Kidney glomerular epithelial cell (primary cell): ENCODE measurements around the gene GPX4.
"Not testable (repeated sequence)": the region's sequence is repeated elsewhere in the genome, so short reads cannot be mapped to it uniquely, and the experiment has no call there.

Experiments used
- DNase-seq: peaks from one replicate; lab custom pipeline; 2025; lab: John Stamatoyannopoulos, UW

GPX4 gene

DNA sequence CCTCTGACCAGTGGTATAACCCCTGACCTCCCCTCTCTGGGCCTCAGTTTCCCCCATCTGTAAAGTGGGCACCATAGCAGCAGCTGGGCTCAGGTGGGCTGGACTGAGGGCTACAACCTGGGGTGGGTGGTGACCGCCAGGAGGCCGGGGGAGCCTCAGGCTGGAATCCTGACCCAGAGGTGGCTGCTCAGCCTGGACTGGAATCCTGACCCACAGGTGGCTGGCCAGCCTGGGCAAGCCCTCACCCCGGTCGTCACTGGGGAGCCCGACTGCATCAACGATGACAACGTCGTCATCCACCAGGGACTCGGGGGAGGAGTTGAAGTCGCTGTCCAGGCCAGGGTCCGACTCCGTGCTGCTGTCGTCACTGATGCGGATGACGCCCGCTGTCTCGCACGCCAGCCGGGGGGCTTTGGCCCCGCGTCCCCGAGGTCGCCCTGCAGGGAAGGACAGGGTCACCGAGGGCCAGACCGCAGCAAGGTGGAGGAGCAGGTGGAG, 10.2 kb downstream of the GPX4 start:
- DNase-seq = no peak

DNA sequence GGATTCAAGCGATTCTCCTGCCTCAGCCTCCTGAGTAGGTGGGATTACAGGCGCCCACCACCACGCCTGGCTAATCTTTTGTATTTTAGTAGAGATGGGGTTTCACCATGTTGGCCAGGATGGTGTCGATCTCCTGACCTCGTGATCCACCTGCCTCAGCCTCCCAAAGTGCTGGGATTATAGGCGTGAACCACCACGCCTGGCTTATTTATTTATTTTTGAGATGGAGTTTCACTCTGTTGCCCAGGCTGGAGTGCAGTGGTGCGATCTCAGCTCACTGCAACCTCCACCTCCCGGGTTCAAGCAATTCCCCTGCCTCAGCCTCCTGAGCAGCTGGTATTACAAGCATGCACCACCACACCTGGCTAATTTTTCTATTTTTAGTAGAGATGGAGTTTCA, 10.9 kb downstream of the GPX4 start:
- DNase-seq = not testable (repeated sequence)

DNA sequence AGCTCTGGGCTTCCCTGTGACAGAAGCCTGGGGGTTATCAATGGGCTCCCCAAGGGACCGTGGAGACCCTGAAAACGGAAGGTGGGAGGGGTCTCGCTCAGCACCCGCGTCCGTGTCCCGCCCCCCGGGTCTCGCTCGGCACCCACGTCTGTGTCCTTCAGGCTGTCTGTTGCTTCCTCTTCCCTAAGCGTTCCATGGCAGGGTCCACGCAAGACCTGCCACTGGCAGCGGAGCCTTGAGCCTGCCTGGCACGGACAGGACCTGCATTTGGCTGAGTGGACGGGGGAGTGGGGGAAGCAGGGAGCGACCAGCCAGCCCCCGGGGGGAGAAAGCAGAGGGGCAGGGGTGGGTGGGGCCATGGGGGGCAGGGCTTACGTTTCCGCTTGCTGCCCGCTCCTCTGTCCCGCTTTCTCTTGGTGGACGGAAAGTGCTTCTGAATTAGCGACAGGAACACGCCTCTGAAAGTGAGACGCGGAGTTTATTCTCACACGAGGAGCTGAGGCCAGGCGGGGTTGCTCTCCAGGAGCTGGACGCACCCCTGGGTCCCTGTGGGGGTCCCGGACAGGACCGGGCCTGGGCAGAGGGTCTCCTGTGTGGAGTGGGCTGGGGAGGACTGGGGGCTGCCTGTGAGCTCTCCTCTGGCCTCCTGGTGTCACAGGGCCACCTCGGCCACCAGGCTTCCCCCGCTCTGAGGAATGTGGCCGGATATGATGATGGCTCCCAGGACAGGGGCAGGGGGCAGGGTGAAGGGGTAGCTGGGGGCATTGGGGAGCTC, 12.0 kb downstream of the GPX4 start:
- DNase-seq = no peak

DNA sequence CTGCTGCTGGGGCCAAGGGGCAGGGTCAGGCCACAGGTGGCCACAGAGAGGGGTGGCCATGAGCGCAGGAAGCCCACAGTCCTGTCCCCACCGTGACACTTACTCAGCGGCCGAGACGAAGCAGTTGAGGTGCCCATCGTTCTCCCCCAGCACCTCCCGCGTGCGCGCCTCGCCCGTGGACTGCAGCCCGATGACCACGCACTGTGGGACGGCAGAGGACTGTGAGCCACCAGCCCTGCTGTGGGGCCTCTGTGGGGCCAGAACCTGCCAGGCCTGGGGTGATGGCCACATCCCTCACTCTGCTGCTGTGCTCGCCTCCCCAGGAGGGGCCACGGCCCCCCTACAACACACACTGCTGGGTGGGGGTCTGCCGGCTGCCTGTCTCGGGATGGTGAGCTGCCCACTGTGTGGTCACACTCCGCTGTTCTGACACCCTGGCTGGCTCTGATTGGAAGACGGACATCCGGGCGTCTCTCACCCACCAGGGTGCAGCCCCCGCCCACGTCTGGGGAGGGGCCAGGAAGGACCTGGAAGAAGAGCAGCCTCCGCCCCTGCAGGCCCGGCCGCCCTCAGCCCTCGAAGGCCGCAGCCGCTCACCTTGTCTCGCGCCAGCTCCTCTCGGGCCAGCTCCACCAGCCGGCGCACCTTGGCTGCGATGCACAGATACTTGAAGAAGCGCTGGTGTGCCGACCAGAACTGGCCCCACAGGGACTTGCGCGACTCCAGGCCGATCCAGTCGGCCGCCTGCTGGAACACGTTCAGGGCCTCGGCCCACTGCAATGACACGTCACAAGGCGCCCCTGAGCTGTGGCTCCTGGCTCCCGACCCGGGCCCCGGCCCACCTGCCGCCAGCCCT, 13.2 kb downstream of the GPX4 start:
- DNase-seq = no peak

DNA sequence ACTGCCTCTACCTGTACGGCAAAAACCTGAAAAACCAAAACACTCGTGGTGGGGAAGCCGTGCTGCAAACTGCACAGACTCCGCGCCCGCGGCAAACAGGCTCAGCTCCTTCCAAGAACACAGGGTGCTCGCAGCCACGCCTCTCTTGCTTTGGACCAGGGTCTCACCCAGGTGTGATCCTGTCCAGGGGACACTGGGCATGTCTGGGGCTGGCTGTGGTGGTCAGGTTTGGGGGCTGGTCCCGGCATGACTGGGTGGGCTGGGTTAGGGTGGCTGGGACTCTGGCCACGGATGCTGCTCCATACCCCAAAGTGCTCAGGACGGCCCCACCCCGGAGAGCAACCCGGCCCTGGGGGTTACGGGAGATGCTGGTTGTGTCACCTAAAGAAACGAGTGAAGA, 13.9 kb downstream of the GPX4 start:
- DNase-seq = no peak

DNA sequence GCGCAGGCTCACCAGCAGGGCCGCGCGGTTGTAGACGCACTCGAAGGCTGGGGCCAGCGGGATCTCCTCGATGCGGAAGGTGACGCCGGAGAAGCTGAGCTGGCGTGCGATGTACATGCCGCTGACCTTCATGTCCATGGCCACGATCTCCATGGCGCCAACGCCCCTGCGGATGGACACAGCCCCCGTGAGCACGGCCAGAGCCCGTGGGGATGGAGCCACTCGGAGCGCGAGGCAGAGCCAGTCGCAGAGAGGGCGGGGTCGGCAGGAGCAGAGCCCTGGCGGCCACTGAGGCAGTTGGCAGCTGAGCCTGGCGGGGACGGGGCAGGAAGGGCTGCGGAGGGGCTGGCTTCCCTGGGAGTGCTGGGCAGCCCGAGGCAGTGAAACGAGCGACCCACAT, 15.2 kb downstream of the GPX4 start:
- no peak for DNase-seq

DNA sequence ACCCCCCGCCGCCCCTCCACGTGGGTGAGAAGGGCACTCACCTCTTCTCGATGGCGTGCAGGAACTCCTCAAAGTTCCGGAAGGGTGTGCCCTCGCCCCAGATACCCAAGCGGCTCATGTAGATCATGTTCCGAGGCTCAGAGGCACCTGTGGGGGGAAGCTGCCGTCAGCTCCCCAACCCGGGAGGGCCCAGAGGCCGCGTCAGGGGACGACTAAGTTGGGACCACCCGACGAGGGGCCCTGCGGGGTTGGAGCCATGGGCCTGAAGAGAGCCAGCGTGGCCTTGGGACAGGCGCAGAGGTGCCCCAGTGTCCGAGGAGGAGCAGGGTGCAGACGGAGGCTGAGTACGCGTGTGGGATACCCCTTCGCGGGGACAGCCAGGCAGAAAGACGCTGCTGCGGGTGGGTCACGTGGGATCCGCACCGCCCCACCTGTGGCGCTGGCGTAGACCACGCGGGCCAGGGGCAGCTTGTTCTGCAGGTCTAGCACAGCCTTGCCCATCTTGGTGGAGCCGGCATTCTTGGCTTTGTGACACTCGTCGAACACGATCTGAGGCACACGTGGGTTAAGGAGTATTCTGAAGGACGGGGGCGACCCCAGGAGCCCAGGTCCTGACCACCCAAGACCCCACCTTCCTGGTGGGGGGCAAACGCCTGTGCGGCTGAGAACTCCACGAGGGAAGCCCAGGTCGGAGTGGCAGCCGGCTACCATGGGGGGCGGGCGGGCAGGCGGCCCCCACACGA, 15.9 kb downstream of the GPX4 start:
- no peak for DNase-seq

DNA sequence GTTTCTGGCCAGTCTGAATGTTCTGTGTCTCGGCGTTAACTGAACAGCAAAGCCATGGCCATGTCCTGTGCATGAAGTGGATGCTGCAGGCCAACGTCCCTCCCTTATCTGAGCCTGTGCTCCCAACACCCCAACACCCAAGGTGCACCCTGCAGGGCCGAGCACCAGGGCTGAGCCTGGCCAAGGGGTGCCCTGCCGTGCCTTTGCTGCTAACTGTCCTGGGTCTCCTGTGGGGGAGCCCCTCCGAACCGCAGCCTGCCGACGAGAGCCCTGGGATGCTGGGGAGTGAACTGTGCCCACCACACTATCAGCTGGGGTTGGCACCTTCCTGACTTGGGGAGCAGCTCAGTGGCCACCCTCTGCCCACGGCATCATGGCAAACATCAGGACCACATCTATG, 17.6 kb downstream of the GPX4 start:
- DNase-seq = no peak

DNA sequence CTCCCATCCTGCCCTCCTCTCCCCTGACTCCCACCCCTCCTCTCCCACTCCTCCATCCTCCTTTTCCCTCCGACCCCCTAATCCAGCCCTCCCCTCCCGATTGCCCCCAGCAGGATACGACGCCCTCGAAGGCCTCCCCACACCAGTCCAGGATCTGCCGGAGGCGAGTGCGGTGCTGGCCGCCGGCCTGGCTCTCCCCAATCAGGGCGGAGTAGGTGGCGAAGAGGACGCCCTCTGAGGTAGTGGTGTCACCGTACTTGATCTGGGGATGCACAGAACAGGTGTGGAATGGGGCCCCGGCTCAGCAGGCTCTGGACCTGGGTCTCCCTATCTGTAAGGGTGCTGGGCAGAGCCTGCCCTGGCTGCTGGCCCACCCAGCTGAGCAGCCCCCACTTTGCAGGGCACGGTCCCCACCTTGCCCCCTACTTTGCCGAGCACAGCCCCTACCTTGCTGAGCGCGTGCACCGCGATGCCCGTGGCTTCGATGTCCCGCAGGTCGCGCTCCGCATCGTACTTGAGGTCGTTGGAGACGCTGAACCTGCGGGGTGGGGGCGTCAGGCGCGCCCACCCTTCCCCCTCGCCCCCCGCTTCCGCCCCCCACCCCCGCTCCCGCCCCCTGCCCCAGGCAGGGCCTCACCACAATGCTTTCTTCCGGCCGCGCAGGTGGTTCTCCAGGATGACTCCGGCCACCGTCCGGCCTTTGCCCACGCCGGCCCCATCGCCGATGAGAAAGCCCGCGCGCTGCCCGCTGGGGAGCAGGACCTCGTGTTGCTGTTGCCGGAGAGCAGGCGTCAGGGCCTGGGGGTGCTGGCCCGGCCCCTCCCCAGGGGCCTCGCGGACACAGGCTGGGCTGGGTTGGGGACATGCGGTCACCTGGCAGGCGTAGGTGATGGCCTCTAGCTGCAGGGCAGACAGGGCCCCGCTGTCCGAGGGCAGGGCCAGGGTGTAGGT, 18.5 kb downstream of the GPX4 start:
- no peak for DNase-seq

DNA sequence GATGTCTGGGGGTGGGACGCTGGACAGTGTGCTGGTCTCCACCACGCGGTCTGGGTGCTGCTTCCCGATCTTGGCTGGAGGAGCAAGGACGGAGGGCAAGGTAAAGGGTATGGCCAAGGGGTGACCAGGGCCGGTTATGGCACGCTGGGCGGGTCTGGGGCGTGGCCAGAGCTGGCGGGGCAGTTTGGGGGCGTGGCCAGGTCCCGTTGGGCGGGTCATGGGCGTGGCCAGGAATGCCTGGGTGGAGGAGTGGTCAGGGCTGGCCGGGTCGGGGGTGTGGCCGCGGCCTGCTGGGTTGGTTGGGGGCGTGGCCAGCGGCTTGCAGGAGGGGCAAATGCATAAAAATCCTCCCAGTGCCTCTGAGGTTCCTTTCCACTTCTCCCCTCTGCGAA, 19.2 kb downstream of the GPX4 start:
- peak; percentile 29 for DNase-seq

DNA sequence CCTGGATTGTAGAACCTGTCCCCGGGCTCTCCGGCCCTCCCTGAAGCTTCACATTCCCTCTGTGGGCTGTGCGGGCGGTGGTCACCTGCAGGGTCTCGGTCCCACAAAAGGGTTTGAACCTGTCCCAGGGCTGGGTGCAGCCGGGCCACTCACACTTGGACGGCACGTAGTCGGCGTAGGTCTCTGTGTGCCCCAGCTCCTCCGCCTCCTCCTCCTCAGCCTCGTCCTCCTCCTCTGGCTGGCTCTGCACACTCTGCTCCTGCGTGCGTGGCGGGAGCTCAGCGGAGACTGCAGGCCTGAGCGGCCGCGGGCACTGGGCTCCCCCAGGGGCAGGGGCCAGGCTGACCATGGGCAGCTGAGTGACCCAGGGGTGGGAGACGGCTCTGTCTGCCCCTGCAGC, 19.6 kb downstream of the GPX4 start:
- no peak for DNase-seq

DNA sequence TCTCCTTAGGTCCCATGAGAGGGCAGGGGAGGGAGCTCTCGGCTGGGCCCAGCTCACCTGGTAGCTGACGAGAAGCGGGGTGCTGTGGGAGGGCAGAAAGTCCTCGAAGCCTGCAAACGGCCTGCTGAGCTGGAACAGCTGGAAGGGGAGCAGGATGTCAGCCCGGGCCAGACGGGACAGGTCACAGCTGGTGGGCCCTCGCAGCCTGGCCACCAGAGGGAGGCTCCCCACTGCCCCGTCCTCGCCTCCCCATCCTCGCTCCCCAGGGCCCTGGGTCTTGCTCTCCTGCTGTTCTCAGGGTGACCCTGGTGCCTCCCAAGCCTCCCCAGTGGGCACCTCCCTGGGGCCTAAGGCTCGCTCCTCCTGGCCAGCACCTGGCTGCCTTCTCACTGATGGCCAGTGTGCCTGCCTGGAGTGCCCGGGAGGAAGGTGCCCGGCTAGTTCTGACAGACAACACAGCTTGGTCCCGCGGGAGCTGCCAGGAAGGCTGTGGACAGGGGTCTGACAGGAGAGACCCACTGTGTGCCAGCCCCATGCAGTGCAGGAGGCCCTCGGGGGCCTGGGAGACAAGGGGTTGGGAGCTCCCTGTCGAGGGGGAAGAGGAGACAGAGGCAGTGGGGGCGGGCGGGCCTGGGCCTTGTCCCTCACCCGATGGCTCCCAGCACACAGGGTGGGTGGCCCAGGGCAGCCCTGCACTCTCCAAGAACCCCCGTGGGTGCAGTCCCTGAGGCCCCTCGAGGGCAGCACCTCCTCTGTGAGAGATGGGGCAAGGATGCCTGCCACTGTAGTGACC, 20.3 kb downstream of the GPX4 start:
- DNase-seq = no peak

DNA sequence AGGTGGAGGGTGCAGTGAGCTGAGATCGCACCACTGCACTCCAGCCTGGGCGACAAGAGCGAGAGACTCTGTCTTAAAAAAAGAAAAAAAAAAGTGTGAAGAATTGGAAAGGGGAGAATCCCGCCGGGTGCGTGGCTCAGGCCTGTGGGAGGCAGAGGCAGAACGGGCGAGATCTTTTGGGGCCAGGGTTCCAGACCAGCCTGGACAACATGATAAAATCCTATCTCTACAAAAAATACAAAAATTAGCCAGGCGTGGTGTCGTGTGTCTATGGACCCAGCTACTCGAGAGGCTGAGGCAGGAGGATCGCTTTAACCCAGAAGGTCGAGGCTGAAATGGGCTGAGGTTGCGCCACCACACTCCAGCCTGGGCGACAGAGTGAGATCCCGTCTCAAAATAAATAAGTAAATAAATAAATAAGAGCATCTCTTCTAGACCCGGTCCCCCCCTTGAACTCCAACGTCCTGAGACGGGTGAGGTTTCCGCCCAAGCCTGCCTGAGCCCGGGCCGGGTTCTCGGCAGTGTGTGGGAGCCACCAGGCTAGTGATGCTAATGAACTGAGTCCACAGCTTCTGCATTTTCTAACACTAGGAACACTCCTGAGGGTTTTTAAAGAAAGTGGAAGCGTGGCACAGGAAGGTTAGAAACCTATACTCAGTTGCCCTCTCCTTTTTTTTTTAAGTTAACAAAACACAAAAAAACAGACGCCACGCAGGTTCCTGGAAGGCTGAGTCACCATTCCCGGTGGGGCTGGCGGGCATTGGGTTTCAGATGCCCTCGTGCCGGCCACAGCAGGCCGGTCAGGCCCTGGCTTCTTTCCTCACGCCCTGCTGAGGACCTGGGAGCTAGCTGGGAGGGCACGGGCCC, 22.0 kb downstream of the GPX4 start:
- DNase-seq = no peak

DNA sequence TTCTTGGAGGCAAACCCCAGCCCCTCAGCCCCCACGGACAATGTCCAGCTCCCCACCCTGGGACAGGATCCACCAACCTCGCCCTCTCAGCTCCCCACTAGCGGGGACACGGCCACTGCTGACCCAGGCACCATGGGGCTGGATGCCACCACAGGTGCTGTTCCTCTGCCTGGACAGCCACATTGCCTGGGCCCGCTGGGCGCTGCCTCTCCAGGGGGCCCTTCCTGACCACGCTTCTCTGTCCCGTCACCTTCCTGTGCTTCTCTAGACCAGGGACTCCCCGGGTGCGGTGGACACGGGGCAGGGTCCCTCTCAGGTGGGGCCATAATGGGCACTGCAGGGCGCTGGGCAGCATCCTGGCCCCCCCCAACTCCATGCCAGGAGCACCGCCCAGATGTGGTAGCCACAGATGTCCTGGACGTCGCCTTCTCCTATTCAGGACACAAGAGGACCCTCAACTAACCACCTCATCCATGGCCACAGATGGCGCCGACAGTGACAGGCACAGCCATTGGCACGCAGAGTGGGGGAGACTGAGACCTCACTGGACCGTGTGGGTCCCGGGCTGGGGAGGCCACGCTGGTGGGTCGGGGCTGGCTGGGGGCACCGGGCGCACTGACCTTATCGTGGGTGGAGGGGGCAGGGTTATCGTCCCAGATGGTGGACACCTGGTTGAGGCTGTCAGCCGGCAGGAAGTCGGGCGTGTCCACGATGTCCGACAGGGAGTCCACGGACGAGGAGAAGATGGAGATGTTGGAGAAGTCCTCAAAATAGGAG, 23.4 kb downstream of the GPX4 start:
- DNase-seq = no peak

DNA sequence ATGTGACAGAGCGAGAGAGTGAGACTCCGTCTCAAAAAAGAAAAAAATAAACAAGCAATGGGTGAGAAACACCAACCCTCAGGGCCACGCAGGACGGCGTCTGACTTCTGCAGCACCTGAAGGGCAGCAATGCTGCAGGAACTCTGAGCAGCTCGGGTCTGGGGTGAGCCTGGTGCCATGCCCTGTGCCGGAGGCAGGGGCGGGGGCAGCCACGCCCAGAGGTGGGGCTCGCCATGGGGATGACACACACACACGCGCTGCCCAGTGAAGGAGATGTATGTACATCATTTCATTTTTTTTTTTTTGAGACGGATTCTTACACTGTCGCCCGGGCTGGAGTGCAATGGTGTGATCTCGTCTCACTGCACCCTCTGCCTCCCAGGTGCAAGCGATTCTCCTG, 24.3 kb downstream of the GPX4 start:
- DNase-seq = no peak

DNA sequence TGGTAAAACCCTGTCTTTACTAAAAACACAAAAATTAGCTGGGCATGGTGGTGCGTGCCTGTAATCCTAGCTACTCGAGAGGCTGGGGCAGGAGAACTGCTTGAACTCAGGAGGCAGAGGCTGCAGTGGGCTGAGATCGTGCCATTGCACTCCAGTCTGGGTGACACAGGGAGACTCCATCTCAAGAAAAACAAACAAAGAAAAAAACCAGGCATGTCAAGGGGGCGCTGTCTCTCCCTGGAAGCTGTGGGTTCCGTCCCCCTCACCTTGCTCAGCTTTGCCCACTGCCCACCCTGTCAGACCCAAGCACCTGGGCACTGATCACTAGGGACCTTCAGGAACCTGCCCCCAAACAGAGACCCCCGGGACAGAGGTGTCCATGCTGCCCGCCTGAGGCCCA, 25.3 kb downstream of the GPX4 start:
- not testable (repeated sequence) for DNase-seq

DNA sequence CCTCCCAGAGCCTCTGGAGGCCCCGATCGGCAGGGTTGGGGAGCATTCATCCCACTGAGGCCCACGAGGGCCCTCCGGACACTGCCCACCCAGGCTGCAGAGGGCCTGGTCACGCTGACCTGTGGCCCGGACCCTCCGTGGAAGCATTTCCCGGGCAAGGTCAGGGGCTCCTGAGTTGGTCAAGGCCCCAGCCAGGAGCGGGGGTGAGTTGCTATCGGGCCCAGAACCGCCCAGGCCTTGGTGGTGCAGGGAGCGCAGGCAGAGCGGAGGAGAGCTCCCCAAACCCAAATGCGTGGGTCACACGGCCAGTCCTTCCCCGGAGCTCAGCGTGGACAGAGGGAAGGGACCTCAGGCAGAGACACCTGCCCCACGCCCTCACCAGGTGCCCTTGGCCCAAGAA, 25.7 kb downstream of the GPX4 start:
- DNase-seq = no peak

DNA sequence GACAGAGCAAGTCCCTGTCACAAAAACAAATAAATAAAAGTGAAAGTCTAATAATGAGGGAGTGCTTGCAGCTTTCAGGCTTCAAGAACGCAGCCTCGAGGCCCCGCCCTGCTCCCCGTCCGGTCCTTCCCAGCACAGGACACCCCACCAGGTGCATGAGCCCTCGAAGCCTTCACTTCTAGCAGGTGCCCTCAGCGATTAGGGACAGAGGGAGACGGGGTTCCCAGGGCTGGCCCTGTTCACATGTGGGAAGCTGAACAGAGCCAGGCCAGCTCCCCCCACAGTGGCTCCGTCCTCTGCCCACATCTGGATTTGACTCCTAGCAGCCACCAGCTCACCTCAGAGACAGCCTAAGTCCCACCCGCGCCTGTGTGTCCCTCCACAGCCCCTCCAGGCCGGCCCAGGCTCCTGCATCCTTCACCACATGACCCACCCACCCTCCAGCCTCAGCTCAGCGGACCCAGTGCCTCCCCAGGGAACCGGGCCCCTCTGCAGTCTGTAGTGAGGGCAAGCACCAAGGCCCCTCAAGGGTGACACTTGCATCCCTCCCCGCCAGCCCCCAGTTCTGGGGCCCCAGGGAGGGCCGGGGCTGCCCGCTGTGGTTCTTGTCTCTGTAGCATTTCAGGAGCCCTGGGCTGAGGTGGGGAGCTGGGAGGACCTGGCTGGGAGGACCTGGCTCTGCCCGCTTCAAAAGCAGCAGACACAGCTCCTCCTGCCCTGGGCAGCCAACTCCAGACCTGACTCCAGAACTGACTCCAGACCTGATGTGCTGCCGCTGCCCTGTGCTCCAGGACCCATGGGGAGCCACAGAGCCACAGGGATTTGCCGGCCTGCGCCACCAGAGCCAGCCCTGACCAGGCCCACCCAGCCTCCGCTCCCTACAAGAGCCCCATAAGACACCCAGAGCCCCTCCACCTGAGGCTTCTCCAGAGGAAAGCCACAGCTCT, 27.2 kb downstream of the GPX4 start:
- no peak for DNase-seq
